Pancreas (tissue), 10 donors: ENCODE results near the gene MST1R. TPM values are rescaled to one million over a fixed set of nuclear protein-coding genes. Genes with fewer than 3 reads are reported as not detected.

ENCODE experiments used
- ATAC-seq, 4 donors: fragments of 200-7000 bp; cut with Tn5 transposase; one replicate each; pipeline versions ENCODE4 v1.8.0 to v1.9.1; 2020; ENCODE audit warnings: mild to moderate bottlenecking in 4 of 4, moderate library complexity in 4 of 4
- DNase-seq, 6 donors: peaks; one replicate each; pipeline ENCODE4 v3.0.0-alpha.2; 2020
- FAIRE-seq: peaks from 2 replicates; lab custom pipeline; 2012; peaks lifted over from hg19 to GRCh38; lab: Jason Lieb, UNC
- H3K27ac ChIP-seq, 4 donors: fragments of 200-600 bp; sonication (generic); 1 replicate in 3 of 4; 2 replicates in 1 of 4; pipeline versions ENCODE4 v1.5.0 to v1.8.0; 2020
- H3K27me3 ChIP-seq, 4 donors: fragments of 200-600 bp; one replicate each; pipeline ENCODE4 v1.8.0; 2021
- H3K36me3 ChIP-seq, 3 donors: fragments of 200-600 bp; sonication (generic) in 1 of 3; one replicate each; pipeline versions ENCODE4 v1.5.0 to v1.8.0; 2020 to 2021
- H3K4me1 ChIP-seq, 3 donors: fragments of 200-600 bp; one replicate each; pipeline ENCODE4 v1.8.0; 2021
- H3K4me3 ChIP-seq, 4 donors: fragments of 200-600 bp; sonication (generic) in 2 of 4; one replicate each; pipeline versions ENCODE4 v1.5.0 to v1.8.0; 2020 to 2021
- H3K9me3 ChIP-seq, 4 donors: fragments of 200-600 bp; one replicate each; pipeline ENCODE4 v1.8.0; 2021
- CTCF ChIP-seq, 4 donors: fragments of 200-600 bp; sonication (generic) in 3 of 4; IDR thresholded peaks; one replicate each; pipeline versions ENCODE4 v1.5.0 to v1.8.0; 2021; ENCODE audit warnings: antibody characterized with exemption in 4 of 4
- WGBS, 2 donors: extraction: QIAGEN DNeasy Blood & Tissue Kit; methylation state at CpG; one replicate each; pipeline ENCODE4 v1.1.7; 2013; 5-methylcytosine and 5-hydroxymethylcytosine counted together
- intact Hi-C, 3 donors: fragments of 100-400 bp; cut with DNase I; formaldehyde crosslinking; loops; one replicate each; pipeline versions ENCODE4 v1.11.1 to v1.14.2; 2022
- polyA plus RNA-seq, 2 donors: library from polyadenylated mRNA; stranded (reverse); fragments of 200-250 nt; gene quantifications; one replicate each; pipeline ENCODE4 v1.2.3, GENCODE V29; 2013
- total RNA-seq, 6 donors: library from RNA; stranded (reverse); fragmentation: NEBNext Ultra II Directional in 4 of 6; extraction: Animal tissue kit (Norgen Biotek cat#: 25700) in 4 of 6; gene quantifications; one replicate each; pipeline versions ENCODE4 v1.2.1 to v1.2.4, GENCODE V29; 2021 to 2023
- donor health status: healthy with polysubstance abuse.
- donor health status: DM: no; HTN: no; CAD: no; lungs with moderate emphysema.
- donor health status: DM: no; HTN: no; CAD: no.
- donor health status: control.
- donor health status: control.
- donor health status: Bipolar disorder and iron deficiency.
- donor health status: DM: yes; HTN: yes; CAD: no.
- donor health status: DM: no; HTN: no; CAD: no.
- donor health status: DM: no; HTN: no; CAD: no.
- donor health status: DM: yes; HTN: yes; CAD: no.

The MST1R gene
- total and polyA plus RNA-seq, 8 donors: 4.9 to 14.7 (median 7.0) TPM

GRCh38 chr3:49896345-49896744, 7.3 kb downstream of the MST1R start:
- FAIRE-seq (no peak), DNase-seq (no peak), ATAC-seq (no peak)
- no peaks in the 10 kb centered on the region for H3K27me3 ChIP-seq
- no peak overlapping the region for H3K4me3 ChIP-seq
- H3K27ac ChIP-seq: no peak overlapping the region
- 85 to 86% methylated on average over 5 of the region's 5 CpGs for WGBS, 2 donors
- peaks cover 5 to 16% (median 14%) of the 10 kb centered on the region in 3 donors for H3K4me1 ChIP-seq
- no peaks in the 10 kb centered on the region for H3K9me3 ChIP-seq
- no peak for TF ChIP-seq CTCF (IDR thresholded peaks at IDR 0.05)
- intact Hi-C loops: no loop called here
- H3K36me3 ChIP-seq: no peaks in the 10 kb centered on the region

GRCh38 chr3:49895791-49896190, 7.9 kb downstream of the MST1R start:
- Histone ChIP-seq H3K27ac (no peak overlapping the region), H3K4me3 (no peak overlapping the region), H3K36me3 (no peaks in the 10 kb centered on the region), H3K9me3 (no peaks in the 10 kb centered on the region), H3K4me1 (peaks cover 0 to 11% (median 9%) of the 10 kb centered on the region in 3 donors), H3K27me3 (no peaks in the 10 kb centered on the region)
- no peak for FAIRE-seq
- intact Hi-C loops: no loop called here
- DNase-seq: no peak
- WGBS, 2 donors: 95 to 98% methylated on average over 9 of the region's 9 CpGs
- no peak for TF ChIP-seq CTCF (IDR thresholded peaks at IDR 0.05)
- no peak for ATAC-seq

- no peak for DNase-seq
- intact Hi-C loops: no loop called here
- TF ChIP-seq CTCF (IDR thresholded peaks at IDR 0.05): no peak
- H3K27me3 ChIP-seq: no peaks in the 10 kb centered on the region
- ATAC-seq: no peak
- H3K4me1 ChIP-seq: no peaks in the 10 kb centered on the region
- H3K9me3 ChIP-seq: no peaks in the 10 kb centered on the region
- FAIRE-seq: no peak
- 82 to 84% methylated on average over 10 of the region's 10 CpGs for WGBS, 2 donors
- H3K27ac ChIP-seq: no peak overlapping the region
- H3K36me3 ChIP-seq: no peaks in the 10 kb centered on the region
- H3K4me3 ChIP-seq: no peak overlapping the region
Measured at GRCh38 chr3:49889296-49889695, 14.4 kb downstream of the MST1R start.

GRCh38 chr3:49886922-49887265, 16.8 kb downstream of the MST1R start:
- no peak overlapping the region for H3K4me3 ChIP-seq
- H3K27ac ChIP-seq: no peak overlapping the region
- ATAC-seq (no peak), DNase-seq (no peak), FAIRE-seq (no peak)
- intact Hi-C loops: no loop called here
- TF ChIP-seq CTCF (IDR thresholded peaks at IDR 0.05): no peak
- no peaks in the 10 kb centered on the region for H3K9me3 ChIP-seq
- H3K36me3 ChIP-seq: no peaks in the 10 kb centered on the region
- H3K4me1 ChIP-seq: no peaks in the 10 kb centered on the region
- H3K27me3 ChIP-seq: no peaks in the 10 kb centered on the region

- intact Hi-C loops: no loop called here
- ATAC-seq: no peak
- no peak for DNase-seq
Measured at GRCh38 chr3:49883998-49884397, 19.7 kb downstream of the MST1R start.

More at GRCh38 chr3:49883998-49884397, 19.7 kb downstream of the MST1R start:
- Histone ChIP-seq H3K4me3 (no peak overlapping the region), H3K9me3 (no peaks in the 10 kb centered on the region), H3K36me3 (no peaks in the 10 kb centered on the region), H3K27me3 (no peaks in the 10 kb centered on the region), H3K4me1 (no peaks in the 10 kb centered on the region), H3K27ac (no peak overlapping the region)
- WGBS, 2 donors: 89 to 95% methylated on average over 4 of the region's 4 CpGs
- no peak for TF ChIP-seq CTCF (IDR thresholded peaks at IDR 0.05)
- no peak for FAIRE-seq
